Progenitor cell of endocrine pancreas (in vitro differentiated cells): ENCODE data around the gene TACC2. TPM values are rescaled to one million over a fixed set of nuclear protein-coding genes. Genes with fewer than 3 reads are reported as not detected.

ENCODE experiments used
- DNase-seq: peaks from one replicate; pipeline ENCODE4 v3.0.0; 2021; ENCODE audit warnings: low spot score; ENCODE audit not compliant: unreplicated experiment
- H3K27ac Mint-ChIP-seq: 2 replicates; pipeline ENCODE4 v1.8.0; 2021; ENCODE audit warnings: mild to moderate bottlenecking, moderate library complexity, mixed read lengths
- H3K27me3 Mint-ChIP-seq: 2 replicates; pipeline ENCODE4 v1.8.0; 2021; ENCODE audit warnings: mixed read lengths
- H3K36me3 Mint-ChIP-seq: 2 replicates; pipeline ENCODE4 v1.8.0; 2022; ENCODE audit warnings: mixed read lengths; ENCODE audit not compliant: insufficient read depth
- H3K4me1 Mint-ChIP-seq: 2 replicates; pipeline ENCODE4 v1.8.0; 2021; ENCODE audit warnings: low read depth, mixed read lengths
- H3K4me3 Mint-ChIP-seq: 2 replicates; pipeline ENCODE4 v1.8.0; 2021; ENCODE audit warnings: low read depth, mild to moderate bottlenecking, moderate library complexity, mixed read lengths
- H3K9me3 Mint-ChIP-seq: 2 replicates; pipeline ENCODE4 v1.8.0; 2021; ENCODE audit warnings: low read depth, mixed read lengths
- CTCF ChIP-seq: fragments of 200-600 bp; sonication (generic); IDR thresholded peaks from one replicate; pipeline ENCODE4 v1.5.0; 2021; ENCODE audit warnings: antibody characterized with exemption, mild to moderate bottlenecking; ENCODE audit not compliant: unreplicated experiment
- total RNA-seq: library from RNA; stranded (reverse); gene quantifications from 2 replicates; pipeline ENCODE4 v1.2.1, GENCODE V29; 2021

TACC2 gene
- total RNA-seq, 1 donor from 2014 or later = 60.4 TPM

- peaks cover 1% of the 10 kb centered on the region for H3K4me1 Mint-ChIP-seq
- no peak overlapping the region for H3K4me3 Mint-ChIP-seq
- no peak overlapping the region for H3K27ac Mint-ChIP-seq
- peaks cover 5% of the 10 kb centered on the region for H3K27me3 Mint-ChIP-seq
- H3K9me3 Mint-ChIP-seq = no peaks in the 10 kb centered on the region
- TF ChIP-seq CTCF = no peak
- DNase-seq = no peak
- no peaks in the 10 kb centered on the region for H3K36me3 Mint-ChIP-seq
Measured at GRCh38 chr10:122288917-122289316, 300.0 kb downstream of the TACC2 start.

GRCh38 chr10:122290334-122290733, 301.4 kb downstream of the TACC2 start:
- no peak overlapping the region for H3K4me3 Mint-ChIP-seq
- no peak overlapping the region for H3K27ac Mint-ChIP-seq
- peaks cover 3% of the 10 kb centered on the region for H3K4me1 Mint-ChIP-seq
- H3K36me3 Mint-ChIP-seq = no peaks in the 10 kb centered on the region
- TF ChIP-seq CTCF = no peak
- DNase-seq = no peak
- H3K27me3 Mint-ChIP-seq = peaks cover 5% of the 10 kb centered on the region
- H3K9me3 Mint-ChIP-seq = no peaks in the 10 kb centered on the region

- TF ChIP-seq CTCF = no peak
- no peaks in the 10 kb centered on the region for H3K36me3 Mint-ChIP-seq
- no peaks in the 10 kb centered on the region for H3K9me3 Mint-ChIP-seq
- peaks cover 3% of the 10 kb centered on the region for H3K4me1 Mint-ChIP-seq
- H3K27ac Mint-ChIP-seq = no peak overlapping the region
- no peak for DNase-seq
- H3K4me3 Mint-ChIP-seq = no peak overlapping the region
- H3K27me3 Mint-ChIP-seq = peaks cover 5% of the 10 kb centered on the region
Measured at GRCh38 chr10:122290833-122291532, 302.0 kb downstream of the TACC2 start.

- no peak overlapping the region for H3K27ac Mint-ChIP-seq
- TF ChIP-seq CTCF = no peak
- no peaks in the 10 kb centered on the region for H3K9me3 Mint-ChIP-seq
- peaks cover 8% of the 10 kb centered on the region for H3K27me3 Mint-ChIP-seq
- no peak overlapping the region for H3K4me3 Mint-ChIP-seq
- H3K4me1 Mint-ChIP-seq = peaks cover 3% of the 10 kb centered on the region
- no peaks in the 10 kb centered on the region for H3K36me3 Mint-ChIP-seq
- DNase-seq = no peak
Measured at GRCh38 chr10:122291739-122292138, 302.8 kb downstream of the TACC2 start.

GRCh38 chr10:122292376-122292775, 303.4 kb downstream of the TACC2 start:
- Mint-ChIP-seq H3K4me1 (peaks cover 3% of the 10 kb centered on the region), H3K27me3 (peaks cover 6% of the 10 kb centered on the region), H3K36me3 (no peaks in the 10 kb centered on the region), H3K9me3 (no peaks in the 10 kb centered on the region), H3K27ac (no peak overlapping the region), H3K4me3 (no peak overlapping the region)
- no peak for TF ChIP-seq CTCF
- no peak for DNase-seq
